ENCODE results near the gene ID1.

GRCh38 chr20:31570021-31570463, 35.0 kb upstream of the ID1 start:
- TF ChIP-seq, protein P1, sequence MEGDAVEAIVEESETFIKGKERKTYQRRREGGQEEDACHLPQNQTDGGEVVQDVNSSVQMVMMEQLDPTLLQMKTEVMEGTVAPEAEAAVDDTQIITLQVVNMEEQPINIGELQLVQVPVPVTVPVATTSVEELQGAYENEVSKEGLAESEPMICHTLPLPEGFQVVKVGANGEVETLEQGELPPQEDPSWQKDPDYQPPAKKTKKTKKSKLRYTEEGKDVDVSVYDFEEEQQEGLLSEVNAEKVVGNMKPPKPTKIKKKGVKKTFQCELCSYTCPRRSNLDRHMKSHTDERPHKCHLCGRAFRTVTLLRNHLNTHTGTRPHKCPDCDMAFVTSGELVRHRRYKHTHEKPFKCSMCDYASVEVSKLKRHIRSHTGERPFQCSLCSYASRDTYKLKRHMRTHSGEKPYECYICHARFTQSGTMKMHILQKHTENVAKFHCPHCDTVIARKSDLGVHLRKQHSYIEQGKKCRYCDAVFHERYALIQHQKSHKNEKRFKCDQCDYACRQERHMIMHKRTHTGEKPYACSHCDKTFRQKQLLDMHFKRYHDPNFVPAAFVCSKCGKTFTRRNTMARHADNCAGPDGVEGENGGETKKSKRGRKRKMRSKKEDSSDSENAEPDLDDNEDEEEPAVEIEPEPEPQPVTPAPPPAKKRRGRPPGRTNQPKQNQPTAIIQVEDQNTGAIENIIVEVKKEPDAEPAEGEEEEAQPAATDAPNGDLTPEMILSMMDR (IDR thresholded peaks at IDR 0.05; ENCODE audit: poor library complexity, severe bottlenecking) = no peak
- no peak for TF ChIP-seq SMC3 (conservative IDR thresholded peaks at IDR 0.05; ENCODE audit: poor library complexity)
- TF ChIP-seq EZH2 (IDR thresholded peaks at IDR 0.05; ENCODE audit: borderline replicate concordance, insufficient read depth, low read length, poor library complexity, severe bottlenecking) = no peak
- no peak for TF ChIP-seq MXI1 (conservative IDR thresholded peaks at IDR 0.05; ENCODE audit: poor library complexity, severe bottlenecking)

Measured in neural cell (in vitro differentiated cells).